AG04450 (cell line): ENCODE measurements around the gene PDE4D. TPM values are rescaled to one million over a fixed set of nuclear protein-coding genes. Genes with fewer than 3 reads are reported as not detected.

Experiments
- CTCF ChIA-PET: fragments of 300-600, 350-600 bp; formaldehyde crosslinking; extraction: SDS; loops from one replicate; lab custom pipeline; 2022; ENCODE audit warnings: antibody characterized with exemption, inconsistent platforms; lab: Charles Lee
- POLR2A ChIA-PET: fragments of 350-600 bp; formaldehyde crosslinking; extraction: SDS; loops from one replicate; lab custom pipeline; 2021; ENCODE audit warnings: antibody characterized with exemption, inconsistent platforms; lab: Yijun Ruan, JAX
- DNase-seq: peaks from one replicate; pipeline ENCODE4 v3.0.0-alpha.2; 2011; ENCODE audit warnings: low read depth, low spot score
- H3K27ac ChIP-seq: one replicate; pipeline ENCODE4 v1.5.1; 2012; ENCODE audit warnings: low read depth, low read length, control low read depth
- H3K27me3 ChIP-seq: one replicate; pipeline ENCODE4 v1.6.0; 2012; ENCODE audit warnings: low read length; ENCODE audit not compliant: control insufficient read depth, insufficient read depth
- H3K4me3 ChIP-seq: 2 replicates; pipeline ENCODE4 v1.5.1; 2011; ENCODE audit warnings: mild to moderate bottlenecking, low read depth, low read length, control low read depth
- H3K9me3 ChIP-seq: 2 replicates; pipeline ENCODE4 v1.5.1; 2012; ENCODE audit warnings: low read length; ENCODE audit not compliant: control insufficient read depth, insufficient read depth
- polyA plus RNA-seq: library from polyadenylated mRNA; depleted of rRNA; stranded (reverse); fragments of >200 nt; gene quantifications from 2 replicates; pipeline ENCODE4 v1.2.3, GENCODE V29; 2011
- TF ChIP-seq, protein P1 (sequence below): IDR thresholded peaks from 2 replicates; pipeline ENCODE4 v1.5.1; 2011; ENCODE audit warnings: low read depth, low read length, control low read depth, inconsistent platforms

The PDE4D gene
- polyA plus RNA-seq, 1 experiment: 12.0 TPM

DNA sequence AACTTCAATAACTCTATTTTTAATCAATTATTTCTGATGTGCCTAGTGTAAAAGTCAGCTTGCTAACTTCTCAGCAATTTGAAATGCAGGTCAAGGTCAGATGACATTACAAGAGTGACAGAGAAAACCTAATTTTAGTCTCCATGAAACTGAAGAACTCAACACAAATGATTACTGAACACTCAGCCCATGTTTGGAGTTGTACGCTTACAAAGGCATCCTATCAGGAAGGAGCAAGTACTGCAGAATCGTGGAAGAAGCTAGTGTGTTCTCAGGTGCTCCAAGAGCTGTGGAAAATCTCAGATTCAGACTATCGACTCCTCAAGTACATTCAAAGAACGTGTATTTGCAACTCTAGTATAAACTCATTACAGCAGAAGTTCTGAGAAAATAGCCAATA lies 526.7 kb downstream of the PDE4D start:
- ChIA-PET CTCF (interaction anchor here (0.7 to 10.5 kb wide), 19 partner anchors 9 to 493 kb away, joined by 3 to 360 read pairs (median 9); no protein-coding TSS in a partner anchor), POLR2A (no interaction called here)
- H3K27me3 ChIP-seq: no peaks in the 10 kb centered on the region
- no peaks in the 10 kb centered on the region for H3K9me3 ChIP-seq
- DNase-seq: no peak
- no peak overlapping the region for H3K4me3 ChIP-seq
- TF ChIP-seq, protein P1, sequence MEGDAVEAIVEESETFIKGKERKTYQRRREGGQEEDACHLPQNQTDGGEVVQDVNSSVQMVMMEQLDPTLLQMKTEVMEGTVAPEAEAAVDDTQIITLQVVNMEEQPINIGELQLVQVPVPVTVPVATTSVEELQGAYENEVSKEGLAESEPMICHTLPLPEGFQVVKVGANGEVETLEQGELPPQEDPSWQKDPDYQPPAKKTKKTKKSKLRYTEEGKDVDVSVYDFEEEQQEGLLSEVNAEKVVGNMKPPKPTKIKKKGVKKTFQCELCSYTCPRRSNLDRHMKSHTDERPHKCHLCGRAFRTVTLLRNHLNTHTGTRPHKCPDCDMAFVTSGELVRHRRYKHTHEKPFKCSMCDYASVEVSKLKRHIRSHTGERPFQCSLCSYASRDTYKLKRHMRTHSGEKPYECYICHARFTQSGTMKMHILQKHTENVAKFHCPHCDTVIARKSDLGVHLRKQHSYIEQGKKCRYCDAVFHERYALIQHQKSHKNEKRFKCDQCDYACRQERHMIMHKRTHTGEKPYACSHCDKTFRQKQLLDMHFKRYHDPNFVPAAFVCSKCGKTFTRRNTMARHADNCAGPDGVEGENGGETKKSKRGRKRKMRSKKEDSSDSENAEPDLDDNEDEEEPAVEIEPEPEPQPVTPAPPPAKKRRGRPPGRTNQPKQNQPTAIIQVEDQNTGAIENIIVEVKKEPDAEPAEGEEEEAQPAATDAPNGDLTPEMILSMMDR: no peak
- no peak overlapping the region for H3K27ac ChIP-seq

DNA sequence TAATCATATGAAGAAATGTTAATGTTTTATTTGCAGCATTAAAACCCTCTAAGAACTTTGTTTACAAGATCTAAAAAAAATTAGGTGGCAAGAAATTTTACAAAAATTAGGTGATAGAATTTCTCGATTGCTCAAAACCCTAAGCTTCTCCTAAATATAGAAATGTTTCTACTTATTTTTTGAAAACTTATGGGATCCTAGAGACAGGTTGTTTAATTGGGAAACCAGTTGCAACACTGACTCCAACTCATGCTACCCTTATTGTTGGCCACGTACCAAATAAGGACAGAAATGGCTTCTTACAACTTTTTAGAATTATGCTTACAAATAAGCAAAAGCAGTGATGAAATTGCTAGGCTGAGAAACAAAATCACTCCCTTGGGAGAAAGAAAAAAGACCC lies 531.1 kb downstream of the PDE4D start:
- no peak overlapping the region for H3K27ac ChIP-seq
- ChIA-PET POLR2A (no interaction called here), CTCF (interaction anchor here (0.6 to 0.9 kb wide), 3 partner anchors 29 to 175 kb away, joined by 3 read pairs; no protein-coding TSS in a partner anchor)
- no peak for DNase-seq
- no peaks in the 10 kb centered on the region for H3K9me3 ChIP-seq
- TF ChIP-seq, protein P1: no peak
- H3K27me3 ChIP-seq: no peaks in the 10 kb centered on the region
- H3K4me3 ChIP-seq: no peak overlapping the region

DNA sequence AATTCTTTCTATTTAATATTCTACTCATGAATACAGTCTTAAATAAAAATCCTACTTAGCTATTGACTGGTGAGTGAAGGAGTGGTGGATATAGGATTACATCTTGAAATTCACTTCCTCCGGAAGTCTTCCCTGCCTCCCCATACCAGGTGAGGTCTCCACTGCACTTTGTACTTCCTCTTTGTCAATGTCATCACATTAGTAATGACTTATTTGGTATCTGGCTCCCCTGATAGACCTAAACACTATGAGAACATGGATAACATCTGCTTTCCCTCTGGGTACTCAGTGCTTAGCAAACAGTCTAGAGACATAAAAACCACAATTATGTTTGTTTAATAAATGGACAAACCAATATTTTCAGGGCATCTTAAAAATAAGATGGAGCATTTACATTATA lies 532.1 kb downstream of the PDE4D start:
- no peak for DNase-seq
- Histone ChIP-seq H3K27me3 (no peaks in the 10 kb centered on the region), H3K4me3 (no peak overlapping the region), H3K27ac (no peak overlapping the region), H3K9me3 (no peaks in the 10 kb centered on the region)
- TF ChIP-seq, protein P1: no peak
- POLR2A ChIA-PET: no interaction called here
- CTCF ChIA-PET: interaction anchor here (0.9 to 4.4 kb wide), 4 partner anchors 19 to 475 kb away, joined by 3 to 50 read pairs (median 10); no protein-coding TSS in a partner anchor

DNA sequence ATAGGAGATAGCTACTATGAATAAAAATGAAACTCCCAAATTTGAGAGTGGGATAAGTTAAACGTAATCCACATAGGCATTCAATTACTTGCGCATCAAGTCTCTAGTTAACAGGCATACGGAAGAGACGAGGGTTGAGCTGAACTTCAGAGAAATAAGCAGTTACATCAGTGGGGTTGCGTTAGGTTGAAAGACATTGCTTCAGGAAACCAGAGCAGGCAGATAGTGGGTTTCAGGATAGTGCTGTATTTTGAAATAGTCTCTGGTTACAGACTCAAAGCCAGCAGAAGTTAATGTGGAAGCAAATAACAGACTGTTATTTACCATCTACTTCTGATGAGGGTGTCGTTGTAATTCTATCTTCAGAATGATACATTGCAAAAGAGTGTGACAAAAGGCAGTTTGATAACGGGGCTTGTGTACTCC lies 533.4 kb downstream of the PDE4D start:
- Histone ChIP-seq H3K27ac (no peak overlapping the region), H3K27me3 (no peaks in the 10 kb centered on the region), H3K9me3 (no peaks in the 10 kb centered on the region), H3K4me3 (no peak overlapping the region)
- ChIA-PET CTCF (interaction anchor here (0.7 to 5.6 kb wide), 5 partner anchors 7 to 473 kb away, joined by 3 to 65 read pairs (median 17); no protein-coding TSS in a partner anchor), POLR2A (no interaction called here)
- DNase-seq: no peak
- TF ChIP-seq, protein P1: no peak

DNA sequence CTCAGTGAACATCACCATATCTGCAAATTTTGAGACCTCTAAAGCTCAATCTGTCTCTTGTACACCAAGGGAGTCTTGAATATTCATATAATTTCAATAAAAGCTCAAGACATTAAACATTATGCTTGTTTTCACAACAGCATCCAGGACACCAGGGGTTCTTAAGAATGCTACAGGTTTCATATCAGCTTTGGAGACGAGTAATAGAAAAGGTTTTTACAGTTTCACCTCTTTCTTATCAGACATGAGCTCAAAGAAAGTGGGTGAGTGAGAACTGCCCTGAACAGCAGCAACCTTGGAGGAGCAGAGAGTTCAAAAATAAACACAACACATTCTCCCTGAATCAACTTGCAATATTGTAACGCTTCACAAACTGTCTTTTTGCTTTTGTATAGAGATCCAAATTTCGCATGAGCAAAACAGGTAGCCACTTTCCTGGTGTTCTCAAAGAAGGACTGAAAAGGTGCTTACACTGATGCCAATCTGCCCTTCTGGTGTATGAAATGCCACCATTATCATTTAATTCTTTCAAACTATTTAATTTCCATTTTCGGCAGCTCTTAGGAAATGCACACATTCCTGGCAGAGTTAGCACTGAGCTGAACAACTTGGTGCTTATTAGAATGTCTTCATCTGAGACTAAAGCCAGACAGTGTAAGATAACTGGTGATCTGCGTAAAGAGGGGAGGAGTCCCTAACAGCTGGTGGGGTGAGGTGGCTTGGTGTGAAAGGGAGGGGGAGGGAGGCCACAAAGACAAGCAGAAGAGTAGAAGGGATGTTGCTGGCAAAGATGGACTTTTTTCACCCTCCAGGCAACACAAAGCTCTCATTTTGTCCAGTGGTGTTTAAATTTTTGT lies 535.3 kb downstream of the PDE4D start:
- CTCF ChIA-PET: interaction anchor here (0.7 to 5.6 kb wide), 5 partner anchors 9 to 472 kb away, joined by 3 to 65 read pairs (median 17); no protein-coding TSS in a partner anchor
- POLR2A ChIA-PET: no interaction called here
- Histone ChIP-seq H3K9me3 (no peaks in the 10 kb centered on the region), H3K4me3 (no peak overlapping the region), H3K27ac (no peak overlapping the region), H3K27me3 (no peaks in the 10 kb centered on the region)
- TF ChIP-seq, protein P1: no peak
- no peak for DNase-seq
